NT2/D1 (cell line): ENCODE measurements around the gene PTPRG.

Experiments used
- SUZ12 ChIP-seq: IDR thresholded peaks from 2 replicates; pipeline ENCODE4 v1.6.1; 2011; ENCODE audit not compliant: insufficient read length, insufficient read depth; ENCODE audit errors: extremely low read depth
- YY1 ChIP-seq: IDR thresholded peaks from 2 replicates; pipeline ENCODE4 v1.6.1; 2011; ENCODE audit not compliant: insufficient read length, insufficient read depth
- ZNF274 ChIP-seq: IDR thresholded peaks from 2 replicates; pipeline ENCODE4 v1.6.1; 2011; ENCODE audit warnings: mild to moderate bottlenecking, low read depth, low read length

- TF ChIP-seq SUZ12 (no peak), YY1 (no peak), ZNF274 (no peak)
Measured at GRCh38 chr3:61903931-61904657, 342.7 kb downstream of the PTPRG start.
